SK-N-SH treated with all-trans-retinoic acid at 6 μM for 48 hours (cell line): Measurements from ENCODE around the gene TANC1.

Experiments
- ARNTL ChIP-seq: fragments of 450-650 bp; formaldehyde crosslinking; IDR thresholded peaks from 2 replicates; pipeline ENCODE4 v1.5.0; 2020; ENCODE audit warnings: low read depth, mild to moderate bottlenecking, moderate library complexity, borderline replicate concordance
- ISL1 ChIP-seq: fragments of 250-450 bp; sonication (Bioruptor Pico); IDR thresholded peaks from 2 replicates; pipeline ENCODE4 v2.1.2; 2022; ENCODE audit warnings: mild to moderate bottlenecking, moderate library complexity
- PPARA ChIP-seq: fragments of 250-450 bp; sonication (Bioruptor Pico); IDR thresholded peaks from 2 replicates; pipeline ENCODE4 v1.5.0; 2020; ENCODE audit warnings: mild to moderate bottlenecking, borderline replicate concordance
- RARB ChIP-seq: fragments of 250-450 bp; sonication (Bioruptor Pico); IDR thresholded peaks from 2 replicates; pipeline ENCODE4 v1.8.0; 2021; ENCODE audit warnings: mild to moderate bottlenecking, moderate library complexity
- SNAI2 ChIP-seq: fragments of 250-450 bp; sonication (Bioruptor Pico); IDR thresholded peaks from 2 replicates; pipeline ENCODE4 v1.5.0; 2020; ENCODE audit warnings: mild to moderate bottlenecking, moderate library complexity
- TCF4 ChIP-seq: fragments of 250-450 bp; sonication (Bioruptor Pico); IDR thresholded peaks from 2 replicates; pipeline ENCODE4 v1.8.0; 2021; ENCODE audit warnings: mild to moderate bottlenecking, moderate library complexity, borderline replicate concordance
- ZC3H10 ChIP-seq: fragments of 250-450 bp; sonication (Bioruptor Pico); IDR thresholded peaks from 2 replicates; pipeline ENCODE4 v1.5.1; 2021; ENCODE audit warnings: mild to moderate bottlenecking, moderate library complexity
- ZFP3 ChIP-seq: fragments of 250-450 bp; sonication (Bioruptor Pico); IDR thresholded peaks from 2 replicates; pipeline ENCODE4 v1.5.0; 2020; ENCODE audit warnings: mild to moderate bottlenecking, moderate library complexity
- ZFP30 ChIP-seq: fragments of 450-650 bp; formaldehyde crosslinking; IDR thresholded peaks from 2 replicates; pipeline ENCODE4 v1.5.0; 2022; ENCODE audit warnings: mild to moderate bottlenecking, moderate library complexity
- ZNF70 ChIP-seq: fragments of 450-650 bp; formaldehyde crosslinking; IDR thresholded peaks from 2 replicates; pipeline ENCODE4 v1.5.0; 2020; ENCODE audit warnings: mild to moderate bottlenecking, moderate library complexity
- TF ChIP-seq, protein P1 (sequence below): fragments of 250-450 bp; sonication (Bioruptor Pico); IDR thresholded peaks from 2 replicates; pipeline ENCODE4 v1.5.0; 2020; ENCODE audit warnings: mild to moderate bottlenecking, moderate library complexity
- TF ChIP-seq, protein P2 (sequence below): fragments of 250-450 bp; sonication (Bioruptor Pico); IDR thresholded peaks from 2 replicates; pipeline ENCODE4 v1.8.0; 2021; ENCODE audit warnings: low read depth, mild to moderate bottlenecking, moderate library complexity, borderline replicate concordance
- TF ChIP-seq, protein P3 (sequence below): fragments of 250-450 bp; sonication (Bioruptor Pico); IDR thresholded peaks from 2 replicates; pipeline ENCODE4 v1.5.1; 2021; ENCODE audit warnings: mild to moderate bottlenecking, moderate library complexity
- TF ChIP-seq, protein P4 (sequence below): fragments of 250-450 bp; sonication (Bioruptor Pico); IDR thresholded peaks from 2 replicates; pipeline ENCODE4 v1.8.0; 2020; ENCODE audit warnings: mild to moderate bottlenecking, moderate library complexity, borderline replicate concordance

DNA sequence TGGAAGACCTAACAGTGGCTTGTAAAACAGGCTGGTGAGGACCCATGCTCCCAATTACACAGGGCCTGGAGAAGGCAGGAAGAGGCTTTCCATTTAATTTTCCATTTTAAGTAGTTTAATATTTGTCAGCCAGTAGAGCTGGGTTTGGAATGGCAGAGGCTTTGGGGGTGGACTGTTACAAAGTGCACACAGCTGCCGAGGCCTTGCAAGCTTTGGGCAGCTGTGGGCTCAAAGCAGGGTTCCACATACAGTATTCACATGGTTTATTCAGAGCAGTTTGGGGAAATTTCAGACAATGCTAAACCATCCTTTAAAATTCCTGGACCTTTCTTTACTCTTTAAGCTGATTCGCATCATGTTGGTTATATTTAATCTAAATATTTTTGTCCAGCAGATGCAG is 185.5 kb downstream of the TANC1 start:
- TF ChIP-seq ZNF70 = no peak
- TF ChIP-seq TCF4 = no peak
- TF ChIP-seq, protein P1, sequence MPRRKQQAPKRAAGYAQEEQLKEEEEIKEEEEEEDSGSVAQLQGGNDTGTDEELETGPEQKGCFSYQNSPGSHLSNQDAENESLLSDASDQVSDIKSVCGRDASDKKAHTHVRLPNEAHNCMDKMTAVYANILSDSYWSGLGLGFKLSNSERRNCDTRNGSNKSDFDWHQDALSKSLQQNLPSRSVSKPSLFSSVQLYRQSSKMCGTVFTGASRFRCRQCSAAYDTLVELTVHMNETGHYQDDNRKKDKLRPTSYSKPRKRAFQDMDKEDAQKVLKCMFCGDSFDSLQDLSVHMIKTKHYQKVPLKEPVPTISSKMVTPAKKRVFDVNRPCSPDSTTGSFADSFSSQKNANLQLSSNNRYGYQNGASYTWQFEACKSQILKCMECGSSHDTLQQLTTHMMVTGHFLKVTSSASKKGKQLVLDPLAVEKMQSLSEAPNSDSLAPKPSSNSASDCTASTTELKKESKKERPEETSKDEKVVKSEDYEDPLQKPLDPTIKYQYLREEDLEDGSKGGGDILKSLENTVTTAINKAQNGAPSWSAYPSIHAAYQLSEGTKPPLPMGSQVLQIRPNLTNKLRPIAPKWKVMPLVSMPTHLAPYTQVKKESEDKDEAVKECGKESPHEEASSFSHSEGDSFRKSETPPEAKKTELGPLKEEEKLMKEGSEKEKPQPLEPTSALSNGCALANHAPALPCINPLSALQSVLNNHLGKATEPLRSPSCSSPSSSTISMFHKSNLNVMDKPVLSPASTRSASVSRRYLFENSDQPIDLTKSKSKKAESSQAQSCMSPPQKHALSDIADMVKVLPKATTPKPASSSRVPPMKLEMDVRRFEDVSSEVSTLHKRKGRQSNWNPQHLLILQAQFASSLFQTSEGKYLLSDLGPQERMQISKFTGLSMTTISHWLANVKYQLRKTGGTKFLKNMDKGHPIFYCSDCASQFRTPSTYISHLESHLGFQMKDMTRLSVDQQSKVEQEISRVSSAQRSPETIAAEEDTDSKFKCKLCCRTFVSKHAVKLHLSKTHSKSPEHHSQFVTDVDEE = no peak
- no peak for TF ChIP-seq PPARA (CRISPR knock-in tag)
- TF ChIP-seq ZFP3 (CRISPR knock-in tag) = no peak
- no peak for TF ChIP-seq ISL1 (CRISPR knock-in tag)
- TF ChIP-seq ZFP30 (CRISPR knock-in tag) = no peak
- TF ChIP-seq RARB = no peak
- TF ChIP-seq, protein P2, sequence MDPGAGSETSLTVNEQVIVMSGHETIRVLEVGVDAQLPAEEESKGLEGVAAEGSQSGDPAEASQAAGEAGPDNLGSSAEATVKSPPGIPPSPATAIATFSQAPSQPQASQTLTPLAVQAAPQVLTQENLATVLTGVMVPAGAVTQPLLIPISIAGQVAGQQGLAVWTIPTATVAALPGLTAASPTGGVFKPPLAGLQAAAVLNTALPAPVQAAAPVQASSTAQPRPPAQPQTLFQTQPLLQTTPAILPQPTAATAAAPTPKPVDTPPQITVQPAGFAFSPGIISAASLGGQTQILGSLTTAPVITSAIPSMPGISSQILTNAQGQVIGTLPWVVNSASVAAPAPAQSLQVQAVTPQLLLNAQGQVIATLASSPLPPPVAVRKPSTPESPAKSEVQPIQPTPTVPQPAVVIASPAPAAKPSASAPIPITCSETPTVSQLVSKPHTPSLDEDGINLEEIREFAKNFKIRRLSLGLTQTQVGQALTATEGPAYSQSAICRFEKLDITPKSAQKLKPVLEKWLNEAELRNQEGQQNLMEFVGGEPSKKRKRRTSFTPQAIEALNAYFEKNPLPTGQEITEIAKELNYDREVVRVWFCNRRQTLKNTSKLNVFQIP (CRISPR knock-in tag) = no peak
- TF ChIP-seq ARNTL (CRISPR knock-in tag) = no peak
- TF ChIP-seq, protein P3, sequence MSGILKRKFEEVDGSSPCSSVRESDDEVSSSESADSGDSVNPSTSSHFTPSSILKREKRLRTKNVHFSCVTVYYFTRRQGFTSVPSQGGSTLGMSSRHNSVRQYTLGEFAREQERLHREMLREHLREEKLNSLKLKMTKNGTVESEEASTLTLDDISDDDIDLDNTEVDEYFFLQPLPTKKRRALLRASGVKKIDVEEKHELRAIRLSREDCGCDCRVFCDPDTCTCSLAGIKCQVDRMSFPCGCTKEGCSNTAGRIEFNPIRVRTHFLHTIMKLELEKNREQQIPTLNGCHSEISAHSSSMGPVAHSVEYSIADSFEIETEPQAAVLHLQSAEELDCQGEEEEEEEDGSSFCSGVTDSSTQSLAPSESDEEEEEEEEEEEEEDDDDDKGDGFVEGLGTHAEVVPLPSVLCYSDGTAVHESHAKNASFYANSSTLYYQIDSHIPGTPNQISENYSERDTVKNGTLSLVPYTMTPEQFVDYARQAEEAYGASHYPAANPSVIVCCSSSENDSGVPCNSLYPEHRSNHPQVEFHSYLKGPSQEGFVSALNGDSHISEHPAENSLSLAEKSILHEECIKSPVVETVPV (CRISPR knock-in tag) = no peak
- TF ChIP-seq SNAI2 = no peak
- TF ChIP-seq, protein P4, sequence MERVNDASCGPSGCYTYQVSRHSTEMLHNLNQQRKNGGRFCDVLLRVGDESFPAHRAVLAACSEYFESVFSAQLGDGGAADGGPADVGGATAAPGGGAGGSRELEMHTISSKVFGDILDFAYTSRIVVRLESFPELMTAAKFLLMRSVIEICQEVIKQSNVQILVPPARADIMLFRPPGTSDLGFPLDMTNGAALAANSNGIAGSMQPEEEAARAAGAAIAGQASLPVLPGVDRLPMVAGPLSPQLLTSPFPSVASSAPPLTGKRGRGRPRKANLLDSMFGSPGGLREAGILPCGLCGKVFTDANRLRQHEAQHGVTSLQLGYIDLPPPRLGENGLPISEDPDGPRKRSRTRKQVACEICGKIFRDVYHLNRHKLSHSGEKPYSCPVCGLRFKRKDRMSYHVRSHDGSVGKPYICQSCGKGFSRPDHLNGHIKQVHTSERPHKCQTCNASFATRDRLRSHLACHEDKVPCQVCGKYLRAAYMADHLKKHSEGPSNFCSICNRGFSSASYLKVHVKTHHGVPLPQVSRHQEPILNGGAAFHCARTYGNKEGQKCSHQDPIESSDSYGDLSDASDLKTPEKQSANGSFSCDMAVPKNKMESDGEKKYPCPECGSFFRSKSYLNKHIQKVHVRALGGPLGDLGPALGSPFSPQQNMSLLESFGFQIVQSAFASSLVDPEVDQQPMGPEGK (CRISPR knock-in tag) = no peak
- no peak for TF ChIP-seq ZC3H10 (CRISPR knock-in tag)
